HepG2 (cell line): Measurements from ENCODE around the gene NSMCE1.

Experiments used
- AGO1 ChIP-seq: fragments of 200-400 bp; formaldehyde crosslinking; IDR thresholded peaks from 2 replicates; pipeline ENCODE4 v1.6.1; 2017; ENCODE audit warnings: mild to moderate bottlenecking, low read depth, low read length, moderate library complexity; ENCODE audit not compliant: poor library complexity, severe bottlenecking
- BRCA1 ChIP-seq: sonication (generic); formaldehyde crosslinking; IDR thresholded peaks from 2 replicates; pipeline ENCODE4 v1.4.0; 2020; ENCODE audit warnings: missing genetic modification reagents
- CHD2 ChIP-seq: IDR thresholded peaks from 2 replicates; pipeline ENCODE4 v1.6.1; 2011; ENCODE audit warnings: low read depth, low read length, improper control_type of control experiment
- ETV5 ChIP-seq: IDR thresholded peaks from 2 replicates; pipeline ENCODE4 v1.6.1; 2018; ENCODE audit warnings: missing biosample characterization, missing genetic modification reagents, inconsistent platforms, borderline replicate concordance
- HDAC2 ChIP-seq: sonication (generic); formaldehyde crosslinking; IDR thresholded peaks from 2 replicates; pipeline ENCODE4 v1.4.0; 2020; ENCODE audit warnings: missing genetic modification reagents
- PHF8 ChIP-seq: sonication (generic); formaldehyde crosslinking; IDR thresholded peaks from 2 replicates; pipeline ENCODE4 v1.5.0; 2020; ENCODE audit warnings: missing genetic modification reagents
- ZNF136 ChIP-seq: sonication (generic); formaldehyde crosslinking; IDR thresholded peaks from 2 replicates; pipeline ENCODE4 v1.8.1; 2022; ENCODE audit warnings: low read depth, mild to moderate bottlenecking, moderate library complexity, missing genetic modification reagents
- ZNF878 ChIP-seq: sonication (generic); formaldehyde crosslinking; IDR thresholded peaks from 2 replicates; pipeline ENCODE4 v1.8.1; 2023; ENCODE audit warnings: mild to moderate bottlenecking, missing genetic modification reagents, moderate library complexity
- TF ChIP-seq, protein P1 (sequence below): IDR thresholded peaks from 2 replicates; pipeline ENCODE4 v1.6.1; 2016; ENCODE audit warnings: low read depth, control low read depth
- TF ChIP-seq, protein P2 (sequence below): sonication (generic); formaldehyde crosslinking; IDR thresholded peaks from 2 replicates; pipeline ENCODE4 v1.5.0; 2020; ENCODE audit warnings: mild to moderate bottlenecking, missing genetic modification reagents, moderate library complexity
- TF ChIP-seq, protein P3 (sequence below): sonication (generic); formaldehyde crosslinking; IDR thresholded peaks from 2 replicates; pipeline ENCODE4 v1.4.0; 2020; ENCODE audit warnings: missing genetic modification reagents
- TF ChIP-seq, protein P4 (sequence below): IDR thresholded peaks from 2 replicates; pipeline ENCODE4 v1.6.1; 2012; ENCODE audit warnings: inconsistent platforms

DNA sequence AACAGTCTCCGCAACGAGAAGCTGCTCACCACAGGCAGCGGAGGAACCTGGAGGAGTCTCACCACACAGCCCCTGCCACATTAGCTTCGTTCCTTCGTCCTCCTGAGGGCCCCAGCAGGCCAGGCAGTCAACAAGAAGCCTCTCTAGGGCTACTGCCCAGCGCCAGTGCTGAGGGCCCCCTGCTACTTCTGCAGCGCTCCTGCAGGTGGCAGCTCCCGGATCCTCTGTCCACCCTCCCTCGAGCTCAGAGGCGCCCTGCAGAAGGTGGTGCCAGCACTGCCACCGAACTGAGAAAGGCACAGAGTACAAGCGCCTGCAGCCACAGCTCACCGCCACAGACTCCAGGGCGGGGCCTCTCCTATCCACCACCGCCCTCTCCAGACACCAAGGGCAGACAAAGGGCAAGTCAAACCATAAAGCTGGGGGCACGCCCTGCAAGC is 38.0 kb downstream of the NSMCE1 start:
- TF ChIP-seq PHF8 (no peak), HDAC2 (CRISPR knock-in tag) (no peak), ZNF878 (CRISPR knock-in tag) (no peak), ETV5 (CRISPR knock-in tag) (no peak), AGO1 (no peak), CHD2 (no peak), ZNF136 (CRISPR knock-in tag) (no peak), BRCA1 (CRISPR knock-in tag) (no peak)
- TF ChIP-seq, protein P1, sequence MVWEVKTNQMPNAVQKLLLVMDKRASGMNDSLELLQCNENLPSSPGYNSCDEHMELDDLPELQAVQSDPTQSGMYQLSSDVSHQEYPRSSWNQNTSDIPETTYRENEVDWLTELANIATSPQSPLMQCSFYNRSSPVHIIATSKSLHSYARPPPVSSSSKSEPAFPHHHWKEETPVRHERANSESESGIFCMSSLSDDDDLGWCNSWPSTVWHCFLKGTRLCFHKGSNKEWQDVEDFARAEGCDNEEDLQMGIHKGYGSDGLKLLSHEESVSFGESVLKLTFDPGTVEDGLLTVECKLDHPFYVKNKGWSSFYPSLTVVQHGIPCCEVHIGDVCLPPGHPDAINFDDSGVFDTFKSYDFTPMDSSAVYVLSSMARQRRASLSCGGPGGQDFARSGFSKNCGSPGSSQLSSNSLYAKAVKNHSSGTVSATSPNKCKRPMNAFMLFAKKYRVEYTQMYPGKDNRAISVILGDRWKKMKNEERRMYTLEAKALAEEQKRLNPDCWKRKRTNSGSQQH (CRISPR knock-in tag) = no peak
- TF ChIP-seq, protein P2, sequence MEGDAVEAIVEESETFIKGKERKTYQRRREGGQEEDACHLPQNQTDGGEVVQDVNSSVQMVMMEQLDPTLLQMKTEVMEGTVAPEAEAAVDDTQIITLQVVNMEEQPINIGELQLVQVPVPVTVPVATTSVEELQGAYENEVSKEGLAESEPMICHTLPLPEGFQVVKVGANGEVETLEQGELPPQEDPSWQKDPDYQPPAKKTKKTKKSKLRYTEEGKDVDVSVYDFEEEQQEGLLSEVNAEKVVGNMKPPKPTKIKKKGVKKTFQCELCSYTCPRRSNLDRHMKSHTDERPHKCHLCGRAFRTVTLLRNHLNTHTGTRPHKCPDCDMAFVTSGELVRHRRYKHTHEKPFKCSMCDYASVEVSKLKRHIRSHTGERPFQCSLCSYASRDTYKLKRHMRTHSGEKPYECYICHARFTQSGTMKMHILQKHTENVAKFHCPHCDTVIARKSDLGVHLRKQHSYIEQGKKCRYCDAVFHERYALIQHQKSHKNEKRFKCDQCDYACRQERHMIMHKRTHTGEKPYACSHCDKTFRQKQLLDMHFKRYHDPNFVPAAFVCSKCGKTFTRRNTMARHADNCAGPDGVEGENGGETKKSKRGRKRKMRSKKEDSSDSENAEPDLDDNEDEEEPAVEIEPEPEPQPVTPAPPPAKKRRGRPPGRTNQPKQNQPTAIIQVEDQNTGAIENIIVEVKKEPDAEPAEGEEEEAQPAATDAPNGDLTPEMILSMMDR = no peak
- TF ChIP-seq, protein P3, sequence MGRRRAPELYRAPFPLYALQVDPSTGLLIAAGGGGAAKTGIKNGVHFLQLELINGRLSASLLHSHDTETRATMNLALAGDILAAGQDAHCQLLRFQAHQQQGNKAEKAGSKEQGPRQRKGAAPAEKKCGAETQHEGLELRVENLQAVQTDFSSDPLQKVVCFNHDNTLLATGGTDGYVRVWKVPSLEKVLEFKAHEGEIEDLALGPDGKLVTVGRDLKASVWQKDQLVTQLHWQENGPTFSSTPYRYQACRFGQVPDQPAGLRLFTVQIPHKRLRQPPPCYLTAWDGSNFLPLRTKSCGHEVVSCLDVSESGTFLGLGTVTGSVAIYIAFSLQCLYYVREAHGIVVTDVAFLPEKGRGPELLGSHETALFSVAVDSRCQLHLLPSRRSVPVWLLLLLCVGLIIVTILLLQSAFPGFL = no peak
- TF ChIP-seq, protein P4, sequence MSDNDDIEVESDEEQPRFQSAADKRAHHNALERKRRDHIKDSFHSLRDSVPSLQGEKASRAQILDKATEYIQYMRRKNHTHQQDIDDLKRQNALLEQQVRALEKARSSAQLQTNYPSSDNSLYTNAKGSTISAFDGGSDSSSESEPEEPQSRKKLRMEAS = no peak
